Stimulated activated CD4-positive, alpha-beta T cell treated with anti-CD3 and anti-CD28 coated beads, TNF-alpha, amount 100 ng/mL, for 48 hours (primary cell): Measurements from ENCODE around the gene HPSE2.
"Not testable (repeated sequence)": the region's sequence is repeated elsewhere in the genome, so short reads cannot be mapped to it uniquely, and the experiment has no call there.

ENCODE experiments used
- DNase-seq, 3 donors: peaks; one replicate each; pipeline ENCODE4 v3.0.0-alpha.2; 2020; ENCODE audit warnings: low read depth in 3 of 3

HPSE2 gene

DNA sequence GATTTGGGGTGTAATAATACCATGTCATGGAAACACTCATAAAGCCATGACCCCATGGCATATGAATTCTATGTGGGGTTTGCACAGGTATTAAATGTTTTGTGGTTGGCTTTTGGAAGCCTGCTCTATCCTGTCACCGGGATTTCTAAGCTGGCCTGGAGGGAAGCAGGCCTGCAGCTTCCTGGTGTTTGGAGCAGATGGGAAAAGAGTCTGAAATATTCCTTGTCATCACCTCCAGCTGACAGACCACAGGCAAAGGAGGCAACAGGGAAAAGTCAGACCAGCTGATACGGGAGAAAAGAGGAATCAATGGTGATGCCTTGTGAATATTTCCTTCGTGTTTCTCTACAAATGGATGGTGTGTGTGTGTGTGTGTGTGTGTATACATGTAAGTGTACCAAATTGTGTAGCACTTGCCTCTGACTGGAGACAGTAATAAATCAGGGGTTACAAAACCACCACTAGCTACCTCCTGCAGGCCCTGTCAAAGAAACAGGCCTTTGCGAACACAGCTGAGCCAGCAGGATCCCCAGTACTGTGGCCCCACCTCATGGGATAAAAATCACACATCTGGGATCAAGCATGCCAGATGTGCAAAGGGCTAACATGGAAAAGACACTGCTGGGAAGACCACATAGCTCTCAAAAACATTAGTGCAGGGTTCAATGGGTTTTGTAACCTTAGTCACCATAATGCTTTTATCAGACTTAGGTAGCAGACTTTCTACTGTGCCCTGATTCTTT, 668.1 kb downstream of the HPSE2 start:
- DNase-seq = no peak

DNA sequence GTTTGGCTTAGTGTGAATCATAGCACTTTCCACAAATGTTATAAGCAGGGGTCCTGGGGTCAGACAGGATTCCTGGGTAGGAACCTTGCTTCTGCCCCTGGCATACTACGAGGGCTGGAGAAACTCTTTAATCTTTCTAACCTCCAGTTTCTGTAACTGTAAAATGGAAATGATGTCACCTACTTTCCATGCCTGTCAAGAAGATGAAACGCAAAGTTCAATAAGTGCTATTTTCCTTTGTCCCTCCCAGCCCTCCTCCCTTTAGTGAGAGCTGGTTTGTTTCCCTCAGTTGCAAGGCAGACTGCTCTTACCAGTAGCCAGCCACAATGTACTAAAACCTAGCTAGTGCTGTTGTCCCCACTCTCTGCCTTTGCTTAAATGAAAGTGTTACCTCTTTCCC, 671.8 kb downstream of the HPSE2 start:
- no peak for DNase-seq

GRCh38 chr10:98560565-98560964, 675.1 kb downstream of the HPSE2 start:
- no peak for DNase-seq

- DNase-seq = no peak
These were observed 679.6 kb downstream of the HPSE2 start for GRCh38 chr10:98556061-98556460.

DNA sequence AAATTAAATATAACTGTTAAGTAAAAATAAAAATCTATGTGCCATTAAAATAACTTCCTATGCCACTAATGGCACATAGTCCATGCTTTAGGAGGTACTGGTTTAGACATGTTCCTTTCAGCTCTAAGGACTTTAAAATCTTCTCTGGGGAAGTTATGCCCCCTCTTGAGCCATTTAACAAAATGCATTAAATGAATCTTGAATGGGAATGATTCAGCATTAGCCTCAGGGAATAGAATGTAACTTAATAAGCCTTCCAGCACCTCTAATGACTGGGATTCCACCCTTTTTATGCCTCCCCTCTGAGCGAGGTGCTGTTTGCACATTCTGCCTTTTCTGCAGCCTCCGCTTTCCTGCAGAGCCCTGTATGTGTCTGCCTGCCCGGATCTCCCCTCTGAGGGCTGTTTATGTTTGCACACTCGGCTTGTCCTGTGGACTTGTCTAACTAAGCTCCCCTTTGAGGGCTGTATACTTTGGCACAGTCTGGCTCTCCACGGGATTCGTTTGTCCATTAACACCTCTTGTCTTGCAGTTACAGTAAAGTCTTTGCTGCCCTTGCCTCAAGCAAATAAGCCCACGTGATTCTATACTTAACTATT, 680.5 kb downstream of the HPSE2 start:
- DNase-seq = no peak

DNA sequence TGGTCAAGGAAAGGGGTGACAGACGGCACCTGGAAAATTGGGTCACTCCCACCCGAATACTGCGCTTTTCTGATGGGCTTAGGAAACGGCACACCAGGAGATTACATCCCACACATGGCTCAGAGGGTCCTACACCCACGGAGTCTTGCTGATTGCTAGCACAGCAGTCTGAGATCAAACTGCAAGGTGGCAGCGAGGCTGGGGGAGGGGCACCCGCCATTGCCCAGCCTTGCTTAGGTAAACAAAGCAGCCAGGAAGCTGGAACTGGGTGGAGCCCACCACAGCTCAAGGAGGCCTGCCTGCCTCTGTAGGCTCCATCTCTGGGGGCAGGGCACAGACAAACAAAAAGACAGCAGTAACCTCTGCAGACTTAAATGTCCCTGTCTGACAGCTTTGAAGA, 694.1 kb downstream of the HPSE2 start:
- DNase-seq = not testable (repeated sequence)

- no peak for DNase-seq
These were observed 696.1 kb downstream of the HPSE2 start for GRCh38 chr10:98539578-98539977.

GRCh38 chr10:98538472-98538871, 697.2 kb downstream of the HPSE2 start:
- DNase-seq = no peak

DNA sequence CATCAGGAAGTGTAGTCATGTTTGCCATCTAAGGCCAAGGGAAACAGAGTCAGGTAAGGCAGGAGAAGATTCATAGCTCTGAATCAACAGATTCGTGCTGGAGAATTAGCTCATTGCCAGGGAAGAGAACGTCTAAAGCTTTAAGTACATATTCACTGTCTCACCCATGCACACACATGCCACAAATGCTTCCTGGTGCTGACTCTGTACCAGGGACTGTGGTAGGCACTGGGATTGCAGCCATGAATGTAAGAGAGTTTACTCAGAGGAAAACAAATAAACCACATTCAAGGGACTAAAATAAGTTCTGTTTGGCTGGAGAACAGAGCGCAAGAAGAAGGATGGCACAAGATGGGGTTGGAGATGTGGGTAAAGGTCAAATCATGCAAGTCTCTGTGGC, 699.1 kb downstream of the HPSE2 start:
- DNase-seq = no peak

GRCh38 chr10:98533746-98534445, 701.8 kb downstream of the HPSE2 start:
- no peak for DNase-seq

DNA sequence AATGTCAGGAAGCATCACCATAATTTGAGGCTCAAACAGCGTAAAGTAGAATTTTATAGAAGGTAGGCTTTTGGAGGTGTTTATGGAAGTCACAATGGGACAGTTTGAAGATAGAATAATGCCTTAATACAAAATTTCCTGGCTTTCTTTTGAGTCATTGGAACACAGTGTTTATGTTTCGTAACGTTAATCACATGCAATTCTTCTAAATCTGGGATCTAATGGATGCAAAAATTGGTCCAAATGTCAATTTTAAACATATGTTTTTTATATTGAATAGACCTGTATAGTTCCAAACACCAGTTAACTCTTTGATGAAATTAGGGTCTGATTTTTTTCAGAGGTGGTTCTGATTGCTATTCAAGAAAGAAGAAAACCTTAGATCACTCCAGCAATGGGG, 702.4 kb downstream of the HPSE2 start:
- DNase-seq = no peak

GRCh38 chr10:98528805-98529183, 706.9 kb downstream of the HPSE2 start:
- no peak for DNase-seq

DNA sequence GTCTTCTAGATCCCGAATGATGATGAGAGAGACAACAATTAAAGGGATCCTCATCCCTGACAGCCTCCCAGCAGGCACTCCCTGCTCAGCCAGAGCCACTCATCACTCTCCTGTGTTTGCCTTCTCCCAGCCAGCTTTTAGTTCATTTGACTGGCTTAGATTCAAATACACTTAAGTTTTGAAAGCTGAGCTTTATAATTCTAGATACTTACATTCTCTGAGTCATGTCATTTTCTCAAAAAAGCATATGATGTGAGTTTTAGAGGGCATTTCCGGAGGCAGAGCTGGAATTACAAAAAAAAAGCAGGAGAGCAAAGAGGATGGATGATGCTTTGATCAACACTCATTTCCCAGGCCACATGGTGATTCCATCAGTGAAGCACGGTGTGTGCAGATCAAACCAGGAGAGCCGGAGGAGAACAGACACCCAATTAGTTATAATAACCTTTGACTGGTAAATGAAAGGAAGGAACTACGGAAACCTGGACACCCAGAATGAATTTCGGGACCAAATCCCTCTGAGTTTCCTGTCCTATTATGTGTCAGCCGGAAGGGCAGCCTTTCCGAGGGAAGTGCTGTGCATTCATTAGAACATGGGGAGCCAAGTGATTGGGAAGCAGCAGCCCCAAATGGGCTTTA, 707.4 kb downstream of the HPSE2 start:
- no peak for DNase-seq

GRCh38 chr10:98525969-98526368, 709.7 kb downstream of the HPSE2 start:
- DNase-seq = no peak

DNA sequence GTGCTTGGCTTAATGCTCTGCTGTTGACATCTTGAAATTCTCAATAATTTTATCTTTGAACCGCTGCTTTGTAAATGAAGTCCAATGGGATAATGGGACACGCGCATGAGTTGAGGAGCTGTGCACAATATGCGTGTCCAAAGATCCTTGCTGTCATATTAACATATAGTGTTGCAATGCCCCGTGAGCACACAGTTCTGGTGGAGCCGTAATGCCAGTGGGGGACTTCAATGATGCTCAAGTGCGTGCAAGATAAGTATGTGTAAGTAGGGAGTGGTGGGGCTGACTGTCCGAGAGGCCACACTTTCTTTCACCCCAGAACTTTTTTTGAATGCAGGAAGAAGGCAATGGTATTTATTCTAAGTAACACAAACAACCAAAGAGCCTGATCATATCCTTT, 711.5 kb downstream of the HPSE2 start:
- no peak for DNase-seq

- DNase-seq = no peak
These were observed 715.8 kb downstream of the HPSE2 start for GRCh38 chr10:98519841-98520240.

DNA sequence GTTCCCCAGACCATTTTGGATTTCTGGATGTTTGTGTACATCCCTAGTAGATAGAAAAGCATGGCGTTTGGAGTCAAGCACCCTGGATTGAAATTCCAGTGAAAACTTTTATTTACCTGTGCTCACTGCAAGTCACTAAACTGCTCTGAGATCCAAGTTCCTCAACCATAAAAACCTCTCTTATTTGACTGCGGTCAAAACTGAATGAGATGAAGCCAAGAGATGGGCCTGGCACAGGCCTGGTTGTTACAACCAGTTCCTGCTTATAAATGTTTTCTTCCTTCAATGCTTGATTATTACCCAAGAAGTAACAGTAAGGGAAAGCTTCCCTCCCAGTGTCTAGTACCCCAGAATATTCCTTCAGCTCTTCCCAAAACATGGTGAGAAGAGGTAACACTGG, 718.0 kb downstream of the HPSE2 start:
- no peak for DNase-seq

- no peak for DNase-seq
These were observed 719.3 kb downstream of the HPSE2 start for GRCh38 chr10:98516352-98516751.

- no peak for DNase-seq
These were observed 721.9 kb downstream of the HPSE2 start for GRCh38 chr10:98513704-98514103.

- no peak for DNase-seq
These were observed 723.8 kb downstream of the HPSE2 start for GRCh38 chr10:98511876-98512275.

- no peak for DNase-seq
These were observed 725.1 kb downstream of the HPSE2 start for GRCh38 chr10:98510412-98510995.

DNA sequence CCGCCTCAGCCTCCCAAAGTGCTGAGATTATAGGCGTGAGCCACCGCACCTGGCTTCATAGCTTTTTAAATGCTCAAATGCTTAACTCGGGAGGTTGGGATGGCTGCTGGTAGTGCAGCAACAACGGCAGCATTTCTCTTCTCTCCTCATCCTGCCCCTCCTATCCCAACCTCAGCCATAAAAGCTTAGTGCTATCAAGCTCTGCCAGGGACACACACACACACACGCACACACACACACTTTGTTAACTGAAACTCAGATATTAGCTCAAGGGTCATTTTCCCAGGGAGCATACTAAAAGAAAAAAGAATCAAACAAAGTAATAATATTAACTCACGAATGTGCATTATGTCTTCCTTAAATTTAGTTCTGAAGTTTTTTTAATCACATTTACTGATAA, 725.9 kb downstream of the HPSE2 start:
- DNase-seq = no peak
